ENCODE data around the gene GALNT7.

The GALNT7 gene

GRCh38 chr4:173243917-173244658 is 75.5 kb downstream of the GALNT7 start:
- peaks cover 53% of the 10 kb centered on the region for H3K4me1 ChIP-seq (ENCODE audit: insufficient read depth, low read length)

GRCh38 chr4:173245952-173246351 is 77.3 kb downstream of the GALNT7 start:
- Histone ChIP-seq H3K9me3 (ENCODE audit: control insufficient read depth, insufficient read depth, low read length) (no peaks in the 10 kb centered on the region), H3K4me1 (ENCODE audit: insufficient read depth, low read length) (peaks cover 52% of the 10 kb centered on the region), H3K9ac (ENCODE audit: low read depth, low read length) (no peak overlapping the region), H3K36me3 (ENCODE audit: insufficient read depth, low read length) (no peaks in the 10 kb centered on the region)

More at GRCh38 chr4:173243917-173244658, 75.5 kb downstream of the GALNT7 start:
- H3K9me3 ChIP-seq (ENCODE audit: control insufficient read depth, insufficient read depth, low read length) = no peaks in the 10 kb centered on the region
- no peak overlapping the region for H3K9ac ChIP-seq (ENCODE audit: low read depth, low read length)
- no peaks in the 10 kb centered on the region for H3K36me3 ChIP-seq (ENCODE audit: insufficient read depth, low read length)

- H3K4me1 ChIP-seq (ENCODE audit: insufficient read depth, low read length) = peaks cover 52% of the 10 kb centered on the region
- H3K9me3 ChIP-seq (ENCODE audit: control insufficient read depth, insufficient read depth, low read length) = no peaks in the 10 kb centered on the region
- H3K36me3 ChIP-seq (ENCODE audit: insufficient read depth, low read length) = no peaks in the 10 kb centered on the region
- H3K9ac ChIP-seq (ENCODE audit: low read depth, low read length) = no peak overlapping the region
Observed at GRCh38 chr4:173246719-173247118, 78.1 kb downstream of the GALNT7 start.

- H3K9ac ChIP-seq (ENCODE audit: low read depth, low read length) = no peak overlapping the region
Observed at GRCh38 chr4:173247321-173247720, 78.7 kb downstream of the GALNT7 start.

GRCh38 chr4:173248690-173249089 is 80.1 kb downstream of the GALNT7 start:
- peaks cover 34% of the 10 kb centered on the region for H3K4me1 ChIP-seq (ENCODE audit: insufficient read depth, low read length)
- H3K9ac ChIP-seq (ENCODE audit: low read depth, low read length) = no peak overlapping the region

More at GRCh38 chr4:173247321-173247720, 78.7 kb downstream of the GALNT7 start:
- Histone ChIP-seq H3K9me3 (ENCODE audit: control insufficient read depth, insufficient read depth, low read length) (no peaks in the 10 kb centered on the region), H3K36me3 (ENCODE audit: insufficient read depth, low read length) (no peaks in the 10 kb centered on the region), H3K4me1 (ENCODE audit: insufficient read depth, low read length) (peaks cover 48% of the 10 kb centered on the region)

GRCh38 chr4:173252024-173252935 is 83.7 kb downstream of the GALNT7 start:
- Histone ChIP-seq H3K9ac (ENCODE audit: low read depth, low read length) (no peak overlapping the region), H3K9me3 (ENCODE audit: control insufficient read depth, insufficient read depth, low read length) (no peaks in the 10 kb centered on the region), H3K36me3 (ENCODE audit: insufficient read depth, low read length) (no peaks in the 10 kb centered on the region), H3K4me1 (ENCODE audit: insufficient read depth, low read length) (peaks cover 5% of the 10 kb centered on the region; the same call in 1 of the 2 replicates)

More at GRCh38 chr4:173248690-173249089, 80.1 kb downstream of the GALNT7 start:
- no peaks in the 10 kb centered on the region for H3K9me3 ChIP-seq (ENCODE audit: control insufficient read depth, insufficient read depth, low read length)
- H3K36me3 ChIP-seq (ENCODE audit: insufficient read depth, low read length) = no peaks in the 10 kb centered on the region

- Histone ChIP-seq H3K9me3 (ENCODE audit: control insufficient read depth, insufficient read depth, low read length) (no peaks in the 10 kb centered on the region), H3K4me1 (ENCODE audit: insufficient read depth, low read length) (peaks cover 10% of the 10 kb centered on the region; the same call in 1 of the 2 replicates), H3K9ac (ENCODE audit: low read depth, low read length) (no peak overlapping the region), H3K36me3 (ENCODE audit: insufficient read depth, low read length) (no peaks in the 10 kb centered on the region)
Observed at GRCh38 chr4:173253561-173253960, 85.0 kb downstream of the GALNT7 start.

- Histone ChIP-seq H3K36me3 (ENCODE audit: insufficient read depth, low read length) (no peaks in the 10 kb centered on the region), H3K9me3 (ENCODE audit: control insufficient read depth, insufficient read depth, low read length) (no peaks in the 10 kb centered on the region), H3K9ac (ENCODE audit: low read depth, low read length) (no peak overlapping the region), H3K4me1 (ENCODE audit: insufficient read depth, low read length) (peaks cover 9% of the 10 kb centered on the region; the same call in 1 of the 2 replicates)
Observed at GRCh38 chr4:173254646-173255045, 86.0 kb downstream of the GALNT7 start.

GRCh38 chr4:173256825-173257224 is 88.2 kb downstream of the GALNT7 start:
- no peak overlapping the region for H3K9ac ChIP-seq (ENCODE audit: low read depth, low read length)
- no peaks in the 10 kb centered on the region for H3K36me3 ChIP-seq (ENCODE audit: insufficient read depth, low read length)
- H3K9me3 ChIP-seq (ENCODE audit: control insufficient read depth, insufficient read depth, low read length) = no peaks in the 10 kb centered on the region
- H3K4me1 ChIP-seq (ENCODE audit: insufficient read depth, low read length) = peaks cover 6% of the 10 kb centered on the region; the same call in 1 of the 2 replicates

- Histone ChIP-seq H3K9me3 (ENCODE audit: control insufficient read depth, insufficient read depth, low read length) (no peaks in the 10 kb centered on the region), H3K9ac (ENCODE audit: low read depth, low read length) (no peak overlapping the region; the same call in 1 of the 2 replicates), H3K4me1 (ENCODE audit: insufficient read depth, low read length) (peaks cover 6% of the 10 kb centered on the region; the same call in 1 of the 2 replicates), H3K36me3 (ENCODE audit: insufficient read depth, low read length) (no peaks in the 10 kb centered on the region)
Observed at GRCh38 chr4:173257732-173258717, 89.4 kb downstream of the GALNT7 start.

- no peaks in the 10 kb centered on the region for H3K9me3 ChIP-seq (ENCODE audit: control insufficient read depth, insufficient read depth, low read length)
- H3K9ac ChIP-seq (ENCODE audit: low read depth, low read length) = no peak overlapping the region
- H3K4me1 ChIP-seq (ENCODE audit: insufficient read depth, low read length) = peaks cover 6% of the 10 kb centered on the region; the same call in 1 of the 2 replicates
- H3K36me3 ChIP-seq (ENCODE audit: insufficient read depth, low read length) = no peaks in the 10 kb centered on the region
Observed at GRCh38 chr4:173258866-173259265, 90.3 kb downstream of the GALNT7 start.

- no peak overlapping the region for H3K9ac ChIP-seq (ENCODE audit: low read depth, low read length)
- peaks cover 6% of the 10 kb centered on the region; the same call in 1 of the 2 replicates for H3K4me1 ChIP-seq (ENCODE audit: insufficient read depth, low read length)
- H3K9me3 ChIP-seq (ENCODE audit: control insufficient read depth, insufficient read depth, low read length) = no peaks in the 10 kb centered on the region
- no peaks in the 10 kb centered on the region for H3K36me3 ChIP-seq (ENCODE audit: insufficient read depth, low read length)
Observed at GRCh38 chr4:173259310-173259709, 90.7 kb downstream of the GALNT7 start.

- no peaks in the 10 kb centered on the region for H3K9me3 ChIP-seq (ENCODE audit: control insufficient read depth, insufficient read depth, low read length)
- peaks cover 6% of the 10 kb centered on the region; the same call in 1 of the 2 replicates for H3K4me1 ChIP-seq (ENCODE audit: insufficient read depth, low read length)
- no peak overlapping the region for H3K9ac ChIP-seq (ENCODE audit: low read depth, low read length)
- H3K36me3 ChIP-seq (ENCODE audit: insufficient read depth, low read length) = no peaks in the 10 kb centered on the region
Observed at GRCh38 chr4:173261052-173261451, 92.4 kb downstream of the GALNT7 start.

All from ES-I3 (cell line).